Hematopoietic multipotent progenitor cell treated with erythropoietin and hydrocortisone succinate and interleukin-3 and kit ligand, for 15 days (in vitro differentiated cells): ENCODE data around the gene ZNF426.
"Not testable (repeated sequence)": the region's sequence is repeated elsewhere in the genome, so short reads cannot be mapped to it uniquely, and the experiment has no call there.

Experiments used
- DNase-seq: peaks from one replicate; pipeline ENCODE4 v3.0.0-alpha.2; 2015; ENCODE audit warnings: low spot score

The ZNF426 gene

GRCh38 chr19:9538183-9539058 is at the start of gene ZNF426:
Gene ZNF426, minus strand, starts transcription at chr19:9538645. Its CDS starts 2,413 bp downstream, at chr19:9536232.
- peak; percentile 72 for DNase-seq

- DNase-seq: peak; percentile 60
These were observed 48.3 kb upstream of the ZNF426 start for GRCh38 chr19:9586764-9587163.

GRCh38 chr19:9584073-9584833 is 45.8 kb upstream of the ZNF426 start, which contains the start of gene ZNF121:
Gene ZNF121, minus strand, starts transcription at chr19:9584504. Its CDS starts 16,407 bp downstream, at chr19:9568097.
- DNase-seq: peak; percentile 86

GRCh38 chr19:9582081-9582725 is 43.8 kb upstream of the ZNF426 start:
- not testable (repeated sequence) for DNase-seq

- no peak for DNase-seq
These were observed 42.3 kb upstream of the ZNF426 start for GRCh38 chr19:9580728-9581127.

GRCh38 chr19:9570255-9570654 is 31.8 kb upstream of the ZNF426 start:
- DNase-seq: no peak

- DNase-seq: no peak
These were observed 28.3 kb upstream of the ZNF426 start for GRCh38 chr19:9566729-9567128.

GRCh38 chr19:9565900-9566705 is 27.7 kb upstream of the ZNF426 start:
- no peak for DNase-seq

- DNase-seq: no peak
These were observed 14.3 kb upstream of the ZNF426 start for GRCh38 chr19:9552536-9553274.

GRCh38 chr19:9547870-9548269 is 9.4 kb upstream of the ZNF426 start:
- DNase-seq: no peak

- DNase-seq: not testable (repeated sequence)
These were observed 2.8 kb upstream of the ZNF426 start for GRCh38 chr19:9541281-9541680.

- DNase-seq: not testable (repeated sequence)
These were observed 1.5 kb upstream of the ZNF426 start for GRCh38 chr19:9539921-9540320.

GRCh38 chr19:9539201-9539600 is 756 bp upstream of the ZNF426 start:
- not testable (repeated sequence) for DNase-seq

- no peak for DNase-seq
These were observed 2.5 kb downstream of the ZNF426 start for GRCh38 chr19:9535934-9536333.

- DNase-seq: no peak
These were observed 6.5 kb downstream of the ZNF426 start for GRCh38 chr19:9531933-9532332.

GRCh38 chr19:9528757-9529336 is 9.6 kb downstream of the ZNF426 start:
- DNase-seq: no peak

GRCh38 chr19:9523885-9524474 is 14.5 kb downstream of the ZNF426 start:
- no peak for DNase-seq

- DNase-seq: no peak
These were observed 31.2 kb downstream of the ZNF426 start for GRCh38 chr19:9507285-9507684.

- DNase-seq: no peak
These were observed 37.6 kb downstream of the ZNF426 start for GRCh38 chr19:9500796-9501195.
